Adrenal gland (tissue), 5 donors: ENCODE results near the gene IMPG2.

Experiments
- POLR2A ChIP-seq, 2 donors: fragments of 450-650 bp; IDR thresholded peaks; one replicate each; pipeline ENCODE4 v1.6.1; 2017; ENCODE audit warnings: antibody characterized with exemption in 2 of 2, mild to moderate bottlenecking in 2 of 2, moderate library complexity in 1 of 2
- TF ChIP-seq, protein P1 (sequence below), 6 experiments: fragments of 450-650 bp in 4 of 6; fragments of 200-600 bp in 2 of 6; sonication (generic) in 1 of 6; IDR thresholded peaks; 1 replicate in 5 of 6; 2 replicates in 1 of 6; pipeline versions ENCODE4 v1.5.1 to v1.8.0; 2016 to 2021; ENCODE audit warnings: antibody characterized with exemption in 6 of 6, mild to moderate bottlenecking in 2 of 6, moderate library complexity in 1 of 6
- donor health status: DM: no; HTN: no; CAD: no.

DNA sequence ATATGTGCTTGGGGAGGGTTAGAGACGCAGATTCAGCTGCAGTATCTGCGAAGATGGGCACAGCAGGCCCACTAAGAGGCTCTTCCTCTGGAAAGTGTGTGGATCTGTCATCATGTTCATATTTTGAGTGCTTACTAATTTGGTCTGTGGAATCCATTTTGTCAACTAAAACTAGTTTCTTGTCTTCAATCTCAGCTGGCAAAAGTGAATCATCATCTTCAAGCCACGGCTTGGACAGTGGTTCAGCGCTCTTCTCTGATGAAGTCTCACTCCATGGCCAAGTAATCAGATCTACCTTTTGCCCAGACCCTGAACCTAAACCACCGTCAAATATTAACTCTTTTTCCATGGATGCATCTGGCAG lies 76.2 kb downstream of the IMPG2 start:
- TF ChIP-seq, protein P1, sequence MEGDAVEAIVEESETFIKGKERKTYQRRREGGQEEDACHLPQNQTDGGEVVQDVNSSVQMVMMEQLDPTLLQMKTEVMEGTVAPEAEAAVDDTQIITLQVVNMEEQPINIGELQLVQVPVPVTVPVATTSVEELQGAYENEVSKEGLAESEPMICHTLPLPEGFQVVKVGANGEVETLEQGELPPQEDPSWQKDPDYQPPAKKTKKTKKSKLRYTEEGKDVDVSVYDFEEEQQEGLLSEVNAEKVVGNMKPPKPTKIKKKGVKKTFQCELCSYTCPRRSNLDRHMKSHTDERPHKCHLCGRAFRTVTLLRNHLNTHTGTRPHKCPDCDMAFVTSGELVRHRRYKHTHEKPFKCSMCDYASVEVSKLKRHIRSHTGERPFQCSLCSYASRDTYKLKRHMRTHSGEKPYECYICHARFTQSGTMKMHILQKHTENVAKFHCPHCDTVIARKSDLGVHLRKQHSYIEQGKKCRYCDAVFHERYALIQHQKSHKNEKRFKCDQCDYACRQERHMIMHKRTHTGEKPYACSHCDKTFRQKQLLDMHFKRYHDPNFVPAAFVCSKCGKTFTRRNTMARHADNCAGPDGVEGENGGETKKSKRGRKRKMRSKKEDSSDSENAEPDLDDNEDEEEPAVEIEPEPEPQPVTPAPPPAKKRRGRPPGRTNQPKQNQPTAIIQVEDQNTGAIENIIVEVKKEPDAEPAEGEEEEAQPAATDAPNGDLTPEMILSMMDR (IDR thresholded peaks at IDR 0.05): no peak
- no peak for TF ChIP-seq POLR2A (IDR thresholded peaks at IDR 0.05)
